GM23248 (cell line): ENCODE data around the gene XPO6.

ENCODE experiments used
- EZH2 ChIP-seq: fragments of 200-600 bp; sonication (generic); IDR thresholded peaks from 2 replicates; pipeline ENCODE4 v1.6.1; 2018; ENCODE audit warnings: antibody characterized with exemption, mild to moderate bottlenecking; ENCODE audit not compliant: insufficient read depth, poor library complexity, severe bottlenecking
- EZH2phosphoT487 ChIP-seq: fragments of 200-600 bp; sonication (generic); IDR thresholded peaks from 2 replicates; pipeline ENCODE4 v1.6.1; 2018; ENCODE audit warnings: antibody characterized with exemption, moderate library complexity, mild to moderate bottlenecking, low read depth; ENCODE audit not compliant: insufficient read depth

DNA sequence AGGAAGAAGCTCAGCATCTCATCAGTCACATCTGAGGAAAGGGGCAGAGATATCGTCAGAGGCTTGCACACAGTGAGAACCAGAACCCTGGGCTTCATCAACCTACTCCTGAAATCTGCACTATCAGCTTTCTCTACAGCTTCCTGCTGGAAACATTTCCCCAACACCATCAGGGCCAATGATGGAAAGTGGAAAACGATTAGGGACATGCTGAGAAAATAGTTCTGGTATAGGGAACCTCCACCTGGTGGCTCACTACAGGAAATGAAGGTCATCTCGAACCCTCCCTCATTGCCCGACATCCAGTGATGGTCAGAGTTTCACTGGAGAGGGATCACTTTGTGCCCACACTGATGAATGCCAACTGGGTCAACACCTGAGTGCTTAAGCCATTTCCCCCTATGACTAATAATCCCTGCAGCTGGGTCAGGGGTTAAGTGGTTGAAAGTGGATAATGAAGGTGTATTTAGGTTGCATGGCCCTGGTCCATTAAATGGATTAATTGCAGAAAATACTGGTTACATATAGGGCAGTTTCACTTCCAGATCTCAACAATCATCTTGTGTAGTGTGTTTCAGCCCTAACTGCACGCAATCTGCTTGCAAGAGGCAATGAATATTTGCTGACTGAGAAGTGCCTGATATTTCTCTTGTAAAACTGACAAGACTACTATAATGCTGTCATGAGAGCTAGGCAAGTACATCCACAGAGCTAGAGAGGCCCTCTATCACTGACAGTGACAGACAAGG is 105.1 kb downstream of the XPO6 start:
- TF ChIP-seq EZH2 (no peak), EZH2phosphoT487 (no peak)
